NB4 (cell line): ENCODE measurements around the gene SPARC.

Source experiments
- POLR2A ChIP-seq: IDR thresholded peaks from 2 replicates; pipeline ENCODE4 v1.6.1; 2011; ENCODE audit warnings: mild to moderate bottlenecking; ENCODE audit not compliant: insufficient read length; ENCODE audit errors: extremely low read depth
- TF ChIP-seq, protein P1 (sequence below): IDR thresholded peaks from one replicate; pipeline ENCODE4 v1.5.1; 2012; ENCODE audit warnings: low read depth, low read length

DNA sequence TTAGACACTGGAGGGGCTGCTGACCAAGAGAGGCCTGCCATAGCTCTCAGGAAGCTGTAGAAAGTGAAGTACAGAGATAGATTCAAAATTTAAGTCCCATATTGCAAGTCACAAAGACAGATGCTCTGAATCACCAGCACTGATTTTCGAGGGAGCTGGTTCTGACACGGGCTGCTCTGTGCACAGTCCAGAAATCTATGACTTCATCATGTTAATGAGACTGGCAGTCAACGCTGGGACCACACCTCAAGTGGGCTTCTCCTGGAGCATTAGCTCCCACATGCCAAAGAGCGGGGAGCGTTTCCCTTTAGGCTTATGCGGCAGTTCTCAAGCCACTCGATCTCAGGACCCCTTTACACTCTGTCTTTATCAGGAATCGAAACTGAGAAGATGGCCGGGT is 61.4 kb downstream of the SPARC start:
- TF ChIP-seq, protein P1, sequence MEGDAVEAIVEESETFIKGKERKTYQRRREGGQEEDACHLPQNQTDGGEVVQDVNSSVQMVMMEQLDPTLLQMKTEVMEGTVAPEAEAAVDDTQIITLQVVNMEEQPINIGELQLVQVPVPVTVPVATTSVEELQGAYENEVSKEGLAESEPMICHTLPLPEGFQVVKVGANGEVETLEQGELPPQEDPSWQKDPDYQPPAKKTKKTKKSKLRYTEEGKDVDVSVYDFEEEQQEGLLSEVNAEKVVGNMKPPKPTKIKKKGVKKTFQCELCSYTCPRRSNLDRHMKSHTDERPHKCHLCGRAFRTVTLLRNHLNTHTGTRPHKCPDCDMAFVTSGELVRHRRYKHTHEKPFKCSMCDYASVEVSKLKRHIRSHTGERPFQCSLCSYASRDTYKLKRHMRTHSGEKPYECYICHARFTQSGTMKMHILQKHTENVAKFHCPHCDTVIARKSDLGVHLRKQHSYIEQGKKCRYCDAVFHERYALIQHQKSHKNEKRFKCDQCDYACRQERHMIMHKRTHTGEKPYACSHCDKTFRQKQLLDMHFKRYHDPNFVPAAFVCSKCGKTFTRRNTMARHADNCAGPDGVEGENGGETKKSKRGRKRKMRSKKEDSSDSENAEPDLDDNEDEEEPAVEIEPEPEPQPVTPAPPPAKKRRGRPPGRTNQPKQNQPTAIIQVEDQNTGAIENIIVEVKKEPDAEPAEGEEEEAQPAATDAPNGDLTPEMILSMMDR, result no peak
- TF ChIP-seq POLR2A, result no peak
